ENCODE results near the gene POU2F3. TPM values are rescaled to one million over a fixed set of nuclear protein-coding genes. Genes with fewer than 3 reads are reported as not detected.

The POU2F3 gene
- total and polyA plus RNA-seq, 2 of the 13 experiments (the other 11 are each of a cell fraction or from before 2014, with no cell fraction given), result not detected

GRCh38 chr11:120243221-120243620, 3.3 kb downstream of the POU2F3 start:
- peaks cover 15 to 84% of the 10 kb centered on the region in 2 experiments for H3K27me3 ChIP-seq (ENCODE audit: control insufficient read depth in 1 of 2, insufficient read depth in 2 of 2, low read length in 2 of 2)
- no peak overlapping the region for H3K9ac ChIP-seq (ENCODE audit: insufficient read depth, low read depth, low read length)
- ChIA-PET POLR2A (no interaction called here), CTCF (ENCODE audit: low intra/inter-chr PET ratio, low total read pairs) (no interaction called here)
- ATAC-seq, result no peak
- H3K27ac ChIP-seq (ENCODE audit: extremely low read length, insufficient read depth, low read length), result no peak overlapping the region
- in situ Hi-C loops (cut with HindIII; ENCODE audit: extremely low pct_ligation_motif_present, low pct_unique_long_range_greater_than_20kb) (no loop called here), intact Hi-C loops (cut with micrococcal nuclease; ENCODE audit: unreplicated experiment) (no loop called here)
- 20% methylated on average over 4 of the region's 4 CpGs for WGBS (ENCODE audit: low lambda C conversion rate)
- H3K4me2 ChIP-seq (ENCODE audit: low read depth, low read length), result no peak overlapping the region
- H3K4me3 ChIP-seq (replicated peaks in 1 of 3; ENCODE audit: insufficient read depth in 1 of 3, low read depth in 2 of 3, low read length in 3 of 3), result no peak overlapping the region
- no TSS peak for BruUV-seq (replicated peaks)
- no peak for DNase-seq (ENCODE audit: low spot score)
- H3K36me3 ChIP-seq (replicated peaks in 1 of 2; ENCODE audit: control insufficient read depth in 1 of 2, insufficient read depth in 2 of 2, low read length in 2 of 2), result no peaks in the 10 kb centered on the region
- TF ChIP-seq ZNF644 (CRISPR knock-in tag; IDR thresholded peaks at IDR 0.05; ENCODE audit: low read depth), result no peak
- TF ChIP-seq ZNF687 (CRISPR knock-in tag; IDR thresholded peaks at IDR 0.05), result no peak
- TF ChIP-seq ZSCAN22 (CRISPR knock-in tag; IDR thresholded peaks at IDR 0.05), result no peak
- no peak for TF ChIP-seq ZNF124 (CRISPR knock-in tag; IDR thresholded peaks at IDR 0.05)
- no peak for TF ChIP-seq CAMTA2 (CRISPR knock-in tag; IDR thresholded peaks at IDR 0.05; ENCODE audit: borderline replicate concordance)
- no peak for TF ChIP-seq ZNF788 (CRISPR knock-in tag; IDR thresholded peaks at IDR 0.05; ENCODE audit: borderline replicate concordance)
- no peak for TF ChIP-seq ZFP36 (IDR thresholded peaks at IDR 0.05; ENCODE audit: borderline replicate concordance, low read depth, low read length, partially characterized antibody)
- TF ChIP-seq PBX2 (CRISPR knock-in tag; IDR thresholded peaks at IDR 0.05), result no peak
- TF ChIP-seq ZNF792 (CRISPR knock-in tag; IDR thresholded peaks at IDR 0.05), result no peak
- no peaks in the 10 kb centered on the region for H3K9me3 ChIP-seq (ENCODE audit: low read length)
- H4K20me1 ChIP-seq (ENCODE audit: insufficient read depth, low read length), result no peaks in the 10 kb centered on the region
- no peaks in the 10 kb centered on the region for H3K79me2 ChIP-seq (ENCODE audit: insufficient read depth, low read length)
- H3K4me1 ChIP-seq (ENCODE audit: insufficient read depth, low read length), result no peaks in the 10 kb centered on the region
- no peak for FAIRE-seq
- no peak overlapping the region for H2AFZ ChIP-seq (ENCODE audit: low read length)
